HUES48 (cell line): ENCODE measurements around the gene PMP22.

Source experiments
- H3K27ac ChIP-seq: one replicate; pipeline ENCODE4 v1.7.0; 2013; ENCODE audit warnings: low read depth, low read length, inconsistent platforms
- H3K27me3 ChIP-seq: 2 replicates; pipeline ENCODE4 v1.6.1; 2013; ENCODE audit warnings: mild to moderate bottlenecking, low read length; ENCODE audit not compliant: control insufficient read depth, insufficient read depth
- H3K36me3 ChIP-seq: 2 replicates; pipeline ENCODE4 v1.6.1; 2013; ENCODE audit warnings: low read length; ENCODE audit not compliant: control insufficient read depth, insufficient read depth
- H3K4me1 ChIP-seq: 2 replicates; pipeline ENCODE4 v1.6.1; 2013; ENCODE audit warnings: mild to moderate bottlenecking, low read length; ENCODE audit not compliant: control insufficient read depth, insufficient read depth
- H3K4me3 ChIP-seq: 2 replicates; pipeline ENCODE4 v1.5.1; 2013; ENCODE audit warnings: mild to moderate bottlenecking, low read depth, low read length
- H3K9ac ChIP-seq: 2 replicates; pipeline ENCODE4 v1.6.1; 2013; ENCODE audit warnings: mild to moderate bottlenecking, low read depth, low read length, moderate library complexity
- H3K9me3 ChIP-seq: 2 replicates; pipeline ENCODE4 v1.6.1; 2013; ENCODE audit warnings: low read length; ENCODE audit not compliant: control insufficient read depth, insufficient read depth

PMP22 gene

GRCh38 chr17:15291674-15292361 lies 26.7 kb upstream of the PMP22 start:
- no peaks in the 10 kb centered on the region for H3K36me3 ChIP-seq
- no peak overlapping the region for H3K9ac ChIP-seq

GRCh38 chr17:15290605-15291004 lies 25.5 kb upstream of the PMP22 start:
- Histone ChIP-seq H3K4me3 (no peak overlapping the region), H3K36me3 (no peaks in the 10 kb centered on the region), H3K4me1 (0 out of 2 replicates have a peak, but pooled peaks cover 5% of the 10 kb centered on the region), H3K27ac (no peak overlapping the region), H3K9me3 (no peaks in the 10 kb centered on the region), H3K9ac (no peak overlapping the region), H3K27me3 (no peaks in the 10 kb centered on the region)

More at GRCh38 chr17:15291674-15292361, 26.7 kb upstream of the PMP22 start:
- H3K4me3 ChIP-seq: no peak overlapping the region
- H3K9me3 ChIP-seq: no peaks in the 10 kb centered on the region
- no peak overlapping the region for H3K27ac ChIP-seq
- H3K27me3 ChIP-seq: no peaks in the 10 kb centered on the region
- 0 out of 2 replicates have a peak, but pooled peaks cover 5% of the 10 kb centered on the region for H3K4me1 ChIP-seq

- no peak overlapping the region for H3K4me3 ChIP-seq
Measured at GRCh38 chr17:15289285-15290183, 24.4 kb upstream of the PMP22 start.

GRCh38 chr17:15288859-15289258 lies 23.7 kb upstream of the PMP22 start:
- no peak overlapping the region for H3K4me3 ChIP-seq
- no peaks in the 10 kb centered on the region for H3K9me3 ChIP-seq
- H3K27ac ChIP-seq: no peak overlapping the region
- H3K9ac ChIP-seq: no peak overlapping the region
- H3K4me1 ChIP-seq: 0 out of 2 replicates have a peak, but pooled peaks cover 5% of the 10 kb centered on the region
- no peaks in the 10 kb centered on the region for H3K27me3 ChIP-seq
- no peaks in the 10 kb centered on the region for H3K36me3 ChIP-seq

More at GRCh38 chr17:15289285-15290183, 24.4 kb upstream of the PMP22 start:
- no peaks in the 10 kb centered on the region for H3K36me3 ChIP-seq
- no peak overlapping the region for H3K9ac ChIP-seq
- no peaks in the 10 kb centered on the region for H3K9me3 ChIP-seq
- H3K27me3 ChIP-seq: no peaks in the 10 kb centered on the region
- H3K27ac ChIP-seq: no peak overlapping the region
- 0 out of 2 replicates have a peak, but pooled peaks cover 5% of the 10 kb centered on the region for H3K4me1 ChIP-seq

GRCh38 chr17:15287538-15288267 lies 22.6 kb upstream of the PMP22 start:
- Histone ChIP-seq H3K4me1 (0 out of 2 replicates have a peak, but pooled peaks cover 5% of the 10 kb centered on the region), H3K27me3 (no peaks in the 10 kb centered on the region), H3K9me3 (no peaks in the 10 kb centered on the region), H3K4me3 (no peak overlapping the region), H3K36me3 (no peaks in the 10 kb centered on the region), H3K27ac (no peak overlapping the region), H3K9ac (no peak overlapping the region)

GRCh38 chr17:15285466-15285865 lies 20.3 kb upstream of the PMP22 start:
- H3K9me3 ChIP-seq: no peaks in the 10 kb centered on the region
- no peaks in the 10 kb centered on the region for H3K4me1 ChIP-seq
- H3K36me3 ChIP-seq: no peaks in the 10 kb centered on the region
- no peak overlapping the region for H3K27ac ChIP-seq
- no peaks in the 10 kb centered on the region for H3K27me3 ChIP-seq
- no peak overlapping the region for H3K4me3 ChIP-seq
- H3K9ac ChIP-seq: no peak overlapping the region

- Histone ChIP-seq H3K27me3 (no peaks in the 10 kb centered on the region), H3K27ac (no peak overlapping the region), H3K36me3 (no peaks in the 10 kb centered on the region), H3K9ac (no peak overlapping the region), H3K4me1 (no peaks in the 10 kb centered on the region), H3K9me3 (no peaks in the 10 kb centered on the region), H3K4me3 (no peak overlapping the region)
Measured at GRCh38 chr17:15284537-15284936, 19.4 kb upstream of the PMP22 start.

GRCh38 chr17:15284107-15284506 lies 19.0 kb upstream of the PMP22 start:
- Histone ChIP-seq H3K9me3 (no peaks in the 10 kb centered on the region), H3K27ac (no peak overlapping the region), H3K9ac (no peak overlapping the region), H3K27me3 (no peaks in the 10 kb centered on the region), H3K36me3 (no peaks in the 10 kb centered on the region), H3K4me3 (no peak overlapping the region), H3K4me1 (peaks cover under 1% of the 10 kb centered on the region; the same call in 1 of the 2 replicates)

GRCh38 chr17:15281909-15282308 lies 16.8 kb upstream of the PMP22 start:
- H3K9me3 ChIP-seq: no peaks in the 10 kb centered on the region
- H3K4me3 ChIP-seq: no peak overlapping the region
- no peak overlapping the region for H3K27ac ChIP-seq
- no peaks in the 10 kb centered on the region for H3K27me3 ChIP-seq
- H3K4me1 ChIP-seq: peaks cover 10% of the 10 kb centered on the region
- H3K9ac ChIP-seq: no peak overlapping the region
- H3K36me3 ChIP-seq: no peaks in the 10 kb centered on the region

GRCh38 chr17:15278924-15279477 lies 13.9 kb upstream of the PMP22 start:
- peaks cover 10% of the 10 kb centered on the region for H3K4me1 ChIP-seq
- H3K9ac ChIP-seq: no peak overlapping the region

More at GRCh38 chr17:15278924-15279477, 13.9 kb upstream of the PMP22 start:
- Histone ChIP-seq H3K9me3 (peaks cover under 1% of the 10 kb centered on the region; the same call in 1 of the 2 replicates), H3K36me3 (no peaks in the 10 kb centered on the region), H3K27ac (no peak overlapping the region), H3K27me3 (no peaks in the 10 kb centered on the region), H3K4me3 (no peak overlapping the region)
